Activated B cell treated with CpG ODN at 0.5 μM for 24 hours (primary cell): ENCODE data around the gene E2F2. TPM values are rescaled to one million over a fixed set of nuclear protein-coding genes. Genes with fewer than 3 reads are reported as not detected.

Experiments
- ATAC-seq: fragments of 200-7000 bp; cut with Tn5 transposase; one replicate; pipeline ENCODE4 v1.10.0; 2021; ENCODE audit warnings: low read depth, mild to moderate bottlenecking, moderate library complexity
- CTCF ChIA-PET: fragments of 350-600 bp; sonication (Branson Sonifier 250); formaldehyde crosslinking; loops from one replicate; lab custom pipeline; 2021; ENCODE audit warnings: antibody characterized with exemption; lab: Charles Lee
- POLR2A ChIA-PET: fragments of 350-600 bp; sonication (Branson Sonifier 250); formaldehyde crosslinking; loops from one replicate; lab custom pipeline; 2021; ENCODE audit warnings: antibody characterized with exemption; lab: Charles Lee
- DNase-seq: peaks from one replicate; pipeline ENCODE4 v3.0.0; 2022
- H3K27ac Mint-ChIP-seq: one replicate; pipeline ENCODE4 v1.8.0; 2020; ENCODE audit warnings: mixed read lengths
- H3K27me3 Mint-ChIP-seq: one replicate; pipeline ENCODE4 v1.8.0; 2021; ENCODE audit warnings: mixed read lengths
- H3K36me3 Mint-ChIP-seq: one replicate; pipeline ENCODE4 v1.8.0; 2021; ENCODE audit warnings: low read depth, mixed read lengths
- H3K4me1 Mint-ChIP-seq: one replicate; pipeline ENCODE4 v1.8.0; 2021; ENCODE audit warnings: mixed read lengths
- H3K4me3 Mint-ChIP-seq: one replicate; pipeline ENCODE4 v1.8.0; 2020; ENCODE audit warnings: mild to moderate bottlenecking, mixed read lengths
- H3K9me3 Mint-ChIP-seq: one replicate; pipeline ENCODE4 v1.8.0; 2020; ENCODE audit warnings: mixed read lengths
- intact Hi-C: fragments of 100-400 bp; cut with micrococcal nuclease; formaldehyde crosslinking; loops from one replicate; pipeline ENCODE4 v1.15.1; 2024
- total RNA-seq: library from RNA; stranded (reverse); gene quantifications from 2 replicates; pipeline ENCODE4 v1.2.3, GENCODE V29; 2022
- TF ChIP-seq, protein P1 (sequence below): fragments of 200-600 bp; IDR thresholded peaks from one replicate; pipeline ENCODE4 v1.8.0; 2022; ENCODE audit warnings: antibody characterized with exemption, mild to moderate bottlenecking

The E2F2 gene
- total RNA-seq, 1 donor from 2014 or later, result 3.4 TPM

GRCh38 chr1:23529146-23530086 lies 1.6 kb downstream of the E2F2 start:
- peak overlapping the region; percentile 57 for H3K4me3 Mint-ChIP-seq
- H3K36me3 Mint-ChIP-seq, result no peaks in the 10 kb centered on the region
- peaks cover 91% of the 10 kb centered on the region for H3K4me1 Mint-ChIP-seq
- H3K27me3 Mint-ChIP-seq, result no peaks in the 10 kb centered on the region
- TF ChIP-seq, protein P1, sequence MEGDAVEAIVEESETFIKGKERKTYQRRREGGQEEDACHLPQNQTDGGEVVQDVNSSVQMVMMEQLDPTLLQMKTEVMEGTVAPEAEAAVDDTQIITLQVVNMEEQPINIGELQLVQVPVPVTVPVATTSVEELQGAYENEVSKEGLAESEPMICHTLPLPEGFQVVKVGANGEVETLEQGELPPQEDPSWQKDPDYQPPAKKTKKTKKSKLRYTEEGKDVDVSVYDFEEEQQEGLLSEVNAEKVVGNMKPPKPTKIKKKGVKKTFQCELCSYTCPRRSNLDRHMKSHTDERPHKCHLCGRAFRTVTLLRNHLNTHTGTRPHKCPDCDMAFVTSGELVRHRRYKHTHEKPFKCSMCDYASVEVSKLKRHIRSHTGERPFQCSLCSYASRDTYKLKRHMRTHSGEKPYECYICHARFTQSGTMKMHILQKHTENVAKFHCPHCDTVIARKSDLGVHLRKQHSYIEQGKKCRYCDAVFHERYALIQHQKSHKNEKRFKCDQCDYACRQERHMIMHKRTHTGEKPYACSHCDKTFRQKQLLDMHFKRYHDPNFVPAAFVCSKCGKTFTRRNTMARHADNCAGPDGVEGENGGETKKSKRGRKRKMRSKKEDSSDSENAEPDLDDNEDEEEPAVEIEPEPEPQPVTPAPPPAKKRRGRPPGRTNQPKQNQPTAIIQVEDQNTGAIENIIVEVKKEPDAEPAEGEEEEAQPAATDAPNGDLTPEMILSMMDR, result no peak
- peak overlapping the region; percentile 81 for H3K27ac Mint-ChIP-seq
- ChIA-PET POLR2A (interaction anchor here (0.5 to 2.5 kb wide), 8 partner anchors 10 to 1496 kb away, joined by 3 to 11 read pairs (median 3); partner anchors contain the start of genes ASAP3 and RPL11), CTCF (interaction anchor here (0.5 to 6.5 kb wide), 5 partner anchors 10 to 108 kb away, joined by 3 to 94 read pairs (median 6); no protein-coding TSS in a partner anchor)
- no peaks in the 10 kb centered on the region for H3K9me3 Mint-ChIP-seq
- intact Hi-C loops, result loop anchor here (2.0 kb wide), 1 partner anchor 161 kb away; the partner anchor contains the start of gene ZNF436
- DNase-seq, result no peak
- ATAC-seq, result no peak

GRCh38 chr1:23528250-23528978 lies 2.6 kb downstream of the E2F2 start:
- CTCF ChIA-PET, result interaction anchor here (0.5 to 6.5 kb wide), 6 partner anchors 11 to 109 kb away, joined by 3 to 94 read pairs (median 5); no protein-coding TSS in a partner anchor
- POLR2A ChIA-PET, result interaction anchor here (0.5 to 2.5 kb wide), 10 partner anchors 11 to 1495 kb away, joined by 3 to 11 read pairs (median 5); partner anchors contain the start of genes HNRNPR and RPL11
- peaks cover 94% of the 10 kb centered on the region for H3K4me1 Mint-ChIP-seq
- ATAC-seq (peak; percentile 52), DNase-seq (peak; percentile 51)
- H3K9me3 Mint-ChIP-seq, result no peaks in the 10 kb centered on the region
- intact Hi-C loops, result loop anchor here (1.0 kb wide), 1 partner anchor 44 kb away; the partner anchor contains the start of gene ASAP3
- H3K4me3 Mint-ChIP-seq, result peak overlapping the region; percentile 55
- TF ChIP-seq, protein P1, result no peak
- H3K36me3 Mint-ChIP-seq, result no peaks in the 10 kb centered on the region
- peak overlapping the region; percentile 81 for H3K27ac Mint-ChIP-seq
- no peaks in the 10 kb centered on the region for H3K27me3 Mint-ChIP-seq

DNA sequence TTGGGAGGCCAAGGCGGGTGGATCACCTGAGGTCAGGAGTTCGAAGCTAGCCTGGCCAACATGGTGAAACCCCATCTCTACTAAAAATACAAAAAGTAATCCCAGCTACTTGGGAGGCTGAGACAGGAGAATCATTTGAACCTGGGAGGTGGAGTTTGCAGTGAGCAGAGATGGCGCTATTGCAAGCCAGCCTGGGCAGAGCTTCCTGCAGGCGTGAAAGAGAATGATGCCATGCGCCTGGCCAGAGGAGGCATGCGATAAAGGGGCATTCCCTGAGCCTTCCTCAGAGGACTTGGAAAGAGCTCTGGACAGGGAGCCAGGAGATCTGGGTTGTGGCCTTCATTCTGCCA lies 3.2 kb downstream of the E2F2 start:
- DNase-seq (no peak), ATAC-seq (no peak)
- Mint-ChIP-seq H3K4me3 (peak overlapping the region; percentile 19), H3K27ac (peak overlapping the region; percentile 81), H3K9me3 (no peaks in the 10 kb centered on the region), H3K4me1 (peaks cover 94% of the 10 kb centered on the region), H3K27me3 (no peaks in the 10 kb centered on the region), H3K36me3 (no peaks in the 10 kb centered on the region)
- intact Hi-C loops, result loop anchor here (1.0 kb wide), 1 partner anchor 44 kb away; the partner anchor contains the start of gene ASAP3
- CTCF ChIA-PET, result interaction anchor here (0.9 to 6.5 kb wide), 6 partner anchors 12 to 109 kb away, joined by 3 to 94 read pairs (median 6); no protein-coding TSS in a partner anchor
- POLR2A ChIA-PET, result interaction anchor here (0.7 to 2.5 kb wide), 7 partner anchors 12 to 201 kb away, joined by 3 to 11 read pairs (median 6); partner anchors contain the start of genes HNRNPR and RPL11
- TF ChIP-seq, protein P1, result no peak

DNA sequence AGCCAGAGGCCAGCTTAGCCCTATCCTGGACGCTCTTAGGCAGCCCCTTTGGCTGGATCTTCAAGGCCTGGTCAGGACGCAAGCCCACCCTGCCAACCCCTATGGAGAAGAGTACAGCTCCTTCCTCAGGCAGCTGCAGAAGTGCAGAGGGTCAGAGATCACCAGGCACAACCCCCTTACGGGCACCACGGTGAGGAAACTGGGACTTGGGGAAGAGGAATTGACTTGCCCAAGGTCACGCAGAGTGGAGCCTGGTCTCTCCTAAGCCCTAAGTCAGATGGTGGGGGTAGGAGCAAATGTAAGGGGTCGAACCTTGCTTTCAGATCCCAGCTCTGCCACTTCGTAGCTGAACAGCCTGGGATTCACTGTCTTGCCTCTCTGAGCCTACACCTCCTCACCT lies 3.7 kb downstream of the E2F2 start:
- Mint-ChIP-seq H3K27me3 (no peaks in the 10 kb centered on the region), H3K4me3 (no peak overlapping the region), H3K9me3 (no peaks in the 10 kb centered on the region), H3K36me3 (no peaks in the 10 kb centered on the region), H3K4me1 (peaks cover 94% of the 10 kb centered on the region), H3K27ac (no peak overlapping the region)
- TF ChIP-seq, protein P1, result no peak
- ATAC-seq (no peak), DNase-seq (no peak)
- ChIA-PET POLR2A (interaction anchor here (1.4 to 2.5 kb wide), 4 partner anchors 12 to 183 kb away, joined by 3 to 11 read pairs (median 6); partner anchors contain the start of gene HNRNPR), CTCF (interaction anchor here (1.4 to 6.5 kb wide), 4 partner anchors 12 to 108 kb away, joined by 3 to 94 read pairs (median 7); no protein-coding TSS in a partner anchor)
- intact Hi-C loops, result no loop called here
